ENCODE measurements around the gene WDR5. TPM values are rescaled to one million over a fixed set of nuclear protein-coding genes. Genes with fewer than 3 reads are reported as not detected.

The WDR5 gene
- total and polyA plus RNA-seq, 2 experiments from 2014 or later: 37.0 to 56.6 TPM

GRCh38 chr9:134185536-134186011, 49.7 kb downstream of the WDR5 start:
- ATAC-seq (no peak), DNase-seq (ENCODE audit: low spot score) (no peak)
- Histone ChIP-seq H3K27me3 (ENCODE audit: insufficient read depth) (no peaks in the 10 kb centered on the region), H2AFZ (no peak overlapping the region), H4K20me1 (replicated peaks; ENCODE audit: insufficient read depth) (no peaks in the 10 kb centered on the region), H3K36me3 (ENCODE audit: insufficient read depth) (no peaks in the 10 kb centered on the region), H3K4me3 (no peak overlapping the region), H3K79me2 (replicated peaks; ENCODE audit: insufficient read depth) (no peaks in the 10 kb centered on the region), H3K4me1 (ENCODE audit: insufficient read depth) (no peaks in the 10 kb centered on the region), H3K27ac (ENCODE audit: low read depth) (0 out of 2 replicates have a peak overlapping the region, but pooled peaks have one; percentile 50), H3K9me2 (ENCODE audit: insufficient read depth) (no peaks in the 10 kb centered on the region), H3F3A (replicated peaks; ENCODE audit: low read depth) (no peaks in the 10 kb centered on the region), H3K4me2 (no peak overlapping the region)
- Mint-ChIP-seq H3K27ac (peak overlapping the region; percentile 60), H3K4me3 (no peak overlapping the region), H3K9me3 (peaks cover 11% of the 10 kb centered on the region), H3K4me1 (peaks cover 7% of the 10 kb centered on the region), H3K36me3 (ENCODE audit: low read depth) (peaks cover 6% of the 10 kb centered on the region), H3K27me3 (ENCODE audit: insufficient read depth, low read depth, poor library complexity) (peaks cover 12% of the 10 kb centered on the region)
- TF ChIP-seq ZNF331 (CRISPR knock-in tag; IDR thresholded peaks at IDR 0.05; ENCODE audit: low read depth): no peak
- no peak for TF ChIP-seq ZNF114 (CRISPR knock-in tag; IDR thresholded peaks at IDR 0.05)
- no peak for TF ChIP-seq CREB1 (CRISPR knock-in tag; IDR thresholded peaks at IDR 0.05; ENCODE audit: low read depth)
- no peak for TF ChIP-seq JUNB (IDR thresholded peaks at IDR 0.05; ENCODE audit: unreplicated experiment)
- TF ChIP-seq, protein P1, sequence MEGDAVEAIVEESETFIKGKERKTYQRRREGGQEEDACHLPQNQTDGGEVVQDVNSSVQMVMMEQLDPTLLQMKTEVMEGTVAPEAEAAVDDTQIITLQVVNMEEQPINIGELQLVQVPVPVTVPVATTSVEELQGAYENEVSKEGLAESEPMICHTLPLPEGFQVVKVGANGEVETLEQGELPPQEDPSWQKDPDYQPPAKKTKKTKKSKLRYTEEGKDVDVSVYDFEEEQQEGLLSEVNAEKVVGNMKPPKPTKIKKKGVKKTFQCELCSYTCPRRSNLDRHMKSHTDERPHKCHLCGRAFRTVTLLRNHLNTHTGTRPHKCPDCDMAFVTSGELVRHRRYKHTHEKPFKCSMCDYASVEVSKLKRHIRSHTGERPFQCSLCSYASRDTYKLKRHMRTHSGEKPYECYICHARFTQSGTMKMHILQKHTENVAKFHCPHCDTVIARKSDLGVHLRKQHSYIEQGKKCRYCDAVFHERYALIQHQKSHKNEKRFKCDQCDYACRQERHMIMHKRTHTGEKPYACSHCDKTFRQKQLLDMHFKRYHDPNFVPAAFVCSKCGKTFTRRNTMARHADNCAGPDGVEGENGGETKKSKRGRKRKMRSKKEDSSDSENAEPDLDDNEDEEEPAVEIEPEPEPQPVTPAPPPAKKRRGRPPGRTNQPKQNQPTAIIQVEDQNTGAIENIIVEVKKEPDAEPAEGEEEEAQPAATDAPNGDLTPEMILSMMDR (conservative IDR thresholded peaks at IDR 0.05; ENCODE audit: low read depth in 2 of 2): no peak
- no peak for TF ChIP-seq ZNF462 (CRISPR knock-in tag; IDR thresholded peaks at IDR 0.05)
